WTC11 (cell line): Measurements from ENCODE around the gene UBA1. TPM values are rescaled to one million over a fixed set of nuclear protein-coding genes. Genes with fewer than 3 reads are reported as not detected.

ENCODE experiments used
- ATAC-seq: fragments of 200-7000 bp; cut with Tn5 transposase; 2 replicates; pipeline ENCODE4 v1.10.0; 2021; ENCODE audit warnings: mild to moderate bottlenecking, moderate library complexity
- CTCF ChIA-PET: fragments of 300-600 bp; sonication (Branson Sonifier 250); formaldehyde crosslinking; loops from one replicate; lab custom pipeline; 2021; ENCODE audit warnings: antibody characterized with exemption; lab: Charles Lee
- POLR2A ChIA-PET: fragments of 350-600 bp; sonication (Branson Sonifier 250); formaldehyde crosslinking; loops from one replicate; lab custom pipeline; 2021; ENCODE audit warnings: antibody characterized with exemption; lab: Charles Lee
- DNase-seq: peaks from one replicate; pipeline ENCODE4 v3.0.0; 2021; ENCODE audit warnings: low spot score
- H3K27ac Mint-ChIP-seq: 2 replicates; pipeline ENCODE4 v1.8.0; 2021; ENCODE audit warnings: mixed read lengths
- H3K27me3 Mint-ChIP-seq: 2 replicates; pipeline ENCODE4 v1.8.0; 2021; ENCODE audit warnings: low read depth, mild to moderate bottlenecking, moderate library complexity, mixed read lengths
- H3K36me3 Mint-ChIP-seq: 2 replicates; pipeline ENCODE4 v1.8.0; 2021; ENCODE audit warnings: mixed read lengths
- H3K4me1 Mint-ChIP-seq: 2 replicates; pipeline ENCODE4 v1.8.0; 2022; ENCODE audit warnings: mixed read lengths
- H3K4me3 Mint-ChIP-seq: 2 replicates; pipeline ENCODE4 v1.8.0; 2021; ENCODE audit warnings: mild to moderate bottlenecking, moderate library complexity, mixed read lengths
- H3K9me3 Mint-ChIP-seq: 2 replicates; pipeline ENCODE4 v1.8.0; 2021; ENCODE audit warnings: mixed read lengths
- ELF4 ChIP-seq: sonication (generic); formaldehyde crosslinking; IDR thresholded peaks from 2 replicates; pipeline ENCODE4 v1.8.1; 2022; ENCODE audit warnings: low read depth, mild to moderate bottlenecking, moderate library complexity, missing genetic modification reagents
- EMX1 ChIP-seq: fragments of 250-450 bp; sonication (Bioruptor Pico); IDR thresholded peaks from 2 replicates; pipeline ENCODE4 v1.8.0; 2021; ENCODE audit warnings: mild to moderate bottlenecking
- FOXJ3 ChIP-seq: sonication (generic); formaldehyde crosslinking; IDR thresholded peaks from 2 replicates; pipeline ENCODE4 v1.9.0; 2021; ENCODE audit warnings: missing genetic modification reagents, mild to moderate bottlenecking, borderline replicate concordance
- FOXP4 ChIP-seq: sonication (generic); formaldehyde crosslinking; IDR thresholded peaks from 2 replicates; pipeline ENCODE4 v1.8.0; 2022; ENCODE audit warnings: mild to moderate bottlenecking, missing genetic modification reagents
- GRHL2 ChIP-seq: fragments of 250-450 bp; sonication (Bioruptor Pico); IDR thresholded peaks from 2 replicates; pipeline ENCODE4 v1.8.0; 2022; ENCODE audit warnings: mild to moderate bottlenecking, moderate library complexity; ENCODE audit not compliant: insufficient replicate concordance, severe bottlenecking
- HMGXB4 ChIP-seq: sonication (generic); formaldehyde crosslinking; IDR thresholded peaks from 2 replicates; pipeline ENCODE4 v1.8.1; 2023; ENCODE audit warnings: mild to moderate bottlenecking, moderate library complexity, missing genetic modification reagents
- MAX ChIP-seq: sonication (generic); formaldehyde crosslinking; IDR thresholded peaks from 2 replicates; pipeline ENCODE4 v1.8.0; 2022; ENCODE audit warnings: mild to moderate bottlenecking, missing genetic modification reagents
- MLX ChIP-seq: sonication (generic); formaldehyde crosslinking; IDR thresholded peaks from 2 replicates; pipeline ENCODE4 v1.8.1; 2023; ENCODE audit warnings: mild to moderate bottlenecking, missing genetic modification reagents, moderate library complexity
- NFYB ChIP-seq: sonication (generic); formaldehyde crosslinking; conservative IDR thresholded peaks from 2 replicates; pipeline ENCODE4 v1.8.0; 2022; ENCODE audit warnings: low read depth, missing genetic modification reagents
- SMAD4 ChIP-seq: sonication (generic); formaldehyde crosslinking; IDR thresholded peaks from 2 replicates; pipeline ENCODE4 v1.8.0; 2022; ENCODE audit warnings: mild to moderate bottlenecking, missing genetic modification reagents
- SP1 ChIP-seq: sonication (generic); formaldehyde crosslinking; conservative IDR thresholded peaks from 2 replicates; pipeline ENCODE4 v1.8.1; 2022; ENCODE audit warnings: missing genetic modification reagents
- ZBTB43 ChIP-seq: sonication (generic); formaldehyde crosslinking; IDR thresholded peaks from 2 replicates; pipeline ENCODE4 v1.8.1; 2023; ENCODE audit warnings: mild to moderate bottlenecking, missing genetic modification reagents
- ZNF416 ChIP-seq: fragments of 250-450 bp; sonication (Bioruptor Pico); IDR thresholded peaks from 2 replicates; pipeline ENCODE4 v1.9.0; 2021; ENCODE audit warnings: mild to moderate bottlenecking, inconsistent platforms
- total RNA-seq: library from RNA; stranded (reverse); gene quantifications from 3 replicates; pipeline ENCODE4 v1.2.3, GENCODE V29; 2021

Gene UBA1
- total RNA-seq, 1 experiment from 2014 or later = 379 TPM

GRCh38 chrX:47217121-47217851 is 23.7 kb downstream of the UBA1 start:
- no peaks in the 10 kb centered on the region; the same call in 1 of the 2 replicates for H3K27me3 Mint-ChIP-seq
- H3K4me1 Mint-ChIP-seq = peaks cover 30% of the 10 kb centered on the region
- CTCF ChIA-PET = interaction anchor here (0.9 to 1.5 kb wide), 6 partner anchors 17 to 306 kb away, joined by 3 to 18 read pairs (median 6); no protein-coding TSS in a partner anchor
- peak overlapping the region; percentile 96 for H3K27ac Mint-ChIP-seq
- TF ChIP-seq ZNF416 (CRISPR knock-in tag) (0 out of 2 replicates have a peak, but pooled peaks have one; percentile 11), MLX (CRISPR knock-in tag) (no peak)
- H3K4me3 Mint-ChIP-seq = peak overlapping the region; percentile 90
- H3K36me3 Mint-ChIP-seq = peaks cover 44% of the 10 kb centered on the region
- H3K9me3 Mint-ChIP-seq = no peaks in the 10 kb centered on the region
- DNase-seq (no peak), ATAC-seq (peak; percentile 12)
- POLR2A ChIA-PET = interaction anchor here (0.5 to 2.3 kb wide), 8 partner anchors 14 to 145 kb away, joined by 3 to 14 read pairs (median 4); partner anchors contain the start of gene USP11

GRCh38 chrX:47217852-47218279 is 24.2 kb downstream of the UBA1 start:
- Mint-ChIP-seq H3K4me1 (peaks cover 30% of the 10 kb centered on the region), H3K36me3 (peaks cover 38% of the 10 kb centered on the region), H3K27me3 (no peaks in the 10 kb centered on the region; the same call in 1 of the 2 replicates), H3K27ac (peak overlapping the region; percentile 99), H3K9me3 (no peaks in the 10 kb centered on the region), H3K4me3 (peak overlapping the region; percentile 90)
- TF ChIP-seq MAX (CRISPR knock-in tag) = peak; percentile 60
- TF ChIP-seq SP1 = peak; percentile 50; the same call in 1 of the 2 replicates
- no peak for TF ChIP-seq SMAD4 (CRISPR knock-in tag)
- TF ChIP-seq EMX1 (CRISPR knock-in tag) = no peak
- 0 out of 2 replicates have a peak, but pooled peaks have one; percentile 41 for TF ChIP-seq NFYB (CRISPR knock-in tag)
- ChIA-PET POLR2A (interaction anchor here (0.5 to 2.3 kb wide), 10 partner anchors 14 to 338 kb away, joined by 3 to 14 read pairs (median 3); partner anchors contain the start of gene USP11), CTCF (interaction anchor here (0.9 to 1.5 kb wide), 6 partner anchors 18 to 305 kb away, joined by 3 to 18 read pairs (median 6); no protein-coding TSS in a partner anchor)
- DNase-seq (peak; percentile 94), ATAC-seq (peak; percentile 87)

- Mint-ChIP-seq H3K36me3 (peaks cover 35% of the 10 kb centered on the region), H3K27me3 (no peaks in the 10 kb centered on the region; the same call in 1 of the 2 replicates), H3K9me3 (no peaks in the 10 kb centered on the region)
- ATAC-seq (peak; percentile 17), DNase-seq (peak; percentile 54)
- POLR2A ChIA-PET = interaction anchor here (0.6 to 2.3 kb wide), 9 partner anchors 15 to 338 kb away, joined by 3 to 14 read pairs (median 3); partner anchors contain the start of gene USP11
- no peak for TF ChIP-seq ELF4
- TF ChIP-seq GRHL2 = no peak
- TF ChIP-seq FOXP4 (CRISPR knock-in tag) = 0 out of 2 replicates have a peak, but pooled peaks have one; percentile 54
- TF ChIP-seq HMGXB4 (CRISPR knock-in tag) = peak; percentile 79
- no peak for TF ChIP-seq FOXJ3
- no peak for TF ChIP-seq ZBTB43 (CRISPR knock-in tag)
- TF ChIP-seq, all 79 proteins: peak for 2
- H3K27ac Mint-ChIP-seq = peak within 1 kb of the TSS; percentile 99
- H3K4me1 Mint-ChIP-seq = peaks cover 30% of the 10 kb centered on the region
- CTCF ChIA-PET = interaction anchor here (0.9 to 1.5 kb wide), 6 partner anchors 18 to 304 kb away, joined by 3 to 18 read pairs (median 6); no protein-coding TSS in a partner anchor
- H3K4me3 Mint-ChIP-seq = peak within 1 kb of the TSS; percentile 90
These were observed 24.8 kb downstream of the UBA1 start, which contains the start of gene CDK16 for GRCh38 chrX:47218280-47218919. CDK16 (plus strand) TSS chrX:47218681; CDS start chrX:47223558, 4,877 bp downstream.
